Panc1 (cell line): ENCODE data around the gene LINGO1. TPM values are rescaled to one million over a fixed set of nuclear protein-coding genes. Genes with fewer than 3 reads are reported as not detected.

Experiments
- ATAC-seq: fragments of 200-7000 bp; cut with Tn5 transposase; 2 replicates; pipeline ENCODE4 v1.9.1; 2020; ENCODE audit warnings: mild to moderate bottlenecking, moderate library complexity
- BruUV-seq: library from RNA; stranded (reverse); fragments of 400-500 nt; replicated peaks from 2 replicates; lab custom pipeline; 2021; lab: Mats Ljungman, UMichigan
- CTCF ChIA-PET: fragments of 300-600 bp; sonication (Branson Sonifier 250); formaldehyde crosslinking; loops from one replicate; lab custom pipeline; 2022; ENCODE audit warnings: antibody characterized with exemption; lab: Charles Lee
- POLR2A ChIA-PET: fragments of 300-600 bp; sonication (Branson Sonifier 250); formaldehyde crosslinking; loops from one replicate; lab custom pipeline; 2022; ENCODE audit warnings: antibody characterized with exemption; lab: Charles Lee
- DNase-seq: peaks from one replicate; pipeline ENCODE4 v3.0.0-alpha.2; 2010; ENCODE audit warnings: low read depth, low spot score
- H3K27ac ChIP-seq: 2 replicates; pipeline ENCODE4 v1.5.1; 2011; ENCODE audit warnings: mild to moderate bottlenecking, low read length, inconsistent platforms
- H3K27me3 ChIP-seq: fragments of 200-500 bp; sonication (Bioruptor generic); 2 replicates; pipeline ENCODE4 v1.6.0; 2014; ENCODE audit warnings: low read length, inconsistent platforms; ENCODE audit not compliant: control insufficient read depth, insufficient read depth
- H3K36me3 ChIP-seq: fragments of 200-500 bp; sonication (Bioruptor generic); 2 replicates; pipeline ENCODE4 v1.5.1; 2014; ENCODE audit warnings: inconsistent platforms, mild to moderate bottlenecking, low read length, moderate library complexity; ENCODE audit not compliant: control insufficient read depth, insufficient read depth
- H3K4me1 ChIP-seq: 2 replicates; pipeline ENCODE4 v1.5.1; 2011; ENCODE audit warnings: inconsistent platforms, mild to moderate bottlenecking, low read length, moderate library complexity; ENCODE audit not compliant: control insufficient read depth, insufficient read depth
- H3K4me3 ChIP-seq, 2 experiments: 2 replicates each; pipeline ENCODE4 v1.5.1; 2011 to 2012; ENCODE audit warnings: low read depth in 2 of 2, low read length in 2 of 2, mild to moderate bottlenecking in 2 of 2, inconsistent platforms in 1 of 2, moderate library complexity in 1 of 2
- H3K9me3 ChIP-seq: fragments of 200-500 bp; sonication (Bioruptor generic); 2 replicates; pipeline ENCODE4 v1.5.1; 2014; ENCODE audit warnings: low read depth, mild to moderate bottlenecking, inconsistent platforms, low read length, moderate library complexity; ENCODE audit not compliant: control insufficient read depth, insufficient read depth
- POLR2AphosphoS5 ChIP-seq: IDR thresholded peaks from 2 replicates; pipeline ENCODE4 v1.6.1; 2012; ENCODE audit warnings: mild to moderate bottlenecking, low read depth, low read length, moderate library complexity
- SIN3A ChIP-seq: IDR thresholded peaks from 2 replicates; pipeline ENCODE4 v1.6.1; 2012; ENCODE audit warnings: low read depth, mild to moderate bottlenecking, low read length, moderate library complexity, borderline replicate concordance; ENCODE audit not compliant: insufficient read depth
- TCF7L2 ChIP-seq: IDR thresholded peaks from 2 replicates; pipeline ENCODE4 v1.6.1; 2011; ENCODE audit warnings: mild to moderate bottlenecking, low read depth, low read length, inconsistent platforms
- in situ Hi-C: cut with HindIII; loops from 2 replicates; pipeline ENCODE4 v1.10.0; 2016; ENCODE audit warnings: low sequenced_read_pairs, low pct_unique_long_range_greater_than_20kb
- intact Hi-C: fragments of 100-400 bp; cut with micrococcal nuclease; formaldehyde crosslinking; loops from one replicate; pipeline ENCODE4 v1.10.0; 2022; ENCODE audit not compliant: unreplicated experiment
- total RNA-seq: library from RNA; stranded (reverse); gene quantifications from one replicate; pipeline ENCODE4 v1.2.1, GENCODE V29; 2021; ENCODE audit not compliant: unreplicated experiment
- TF ChIP-seq, protein P1 (sequence below): fragments of 450-650 bp; IDR thresholded peaks from 2 replicates; pipeline ENCODE4 v1.5.1; 2017; ENCODE audit warnings: mild to moderate bottlenecking
- TF ChIP-seq, protein P2 (sequence below), 2 experiments: IDR thresholded peaks; 2 replicates each; pipeline ENCODE4 v1.6.1; 2011 to 2012; ENCODE audit warnings: low read depth in 2 of 2, control low read depth in 1 of 2, low read length in 1 of 2, mild to moderate bottlenecking in 1 of 2, moderate library complexity in 1 of 2; ENCODE audit not compliant: insufficient read depth in 1 of 2

The LINGO1 gene
- total RNA-seq, 1 experiment from 2014 or later: 18.2 TPM

DNA sequence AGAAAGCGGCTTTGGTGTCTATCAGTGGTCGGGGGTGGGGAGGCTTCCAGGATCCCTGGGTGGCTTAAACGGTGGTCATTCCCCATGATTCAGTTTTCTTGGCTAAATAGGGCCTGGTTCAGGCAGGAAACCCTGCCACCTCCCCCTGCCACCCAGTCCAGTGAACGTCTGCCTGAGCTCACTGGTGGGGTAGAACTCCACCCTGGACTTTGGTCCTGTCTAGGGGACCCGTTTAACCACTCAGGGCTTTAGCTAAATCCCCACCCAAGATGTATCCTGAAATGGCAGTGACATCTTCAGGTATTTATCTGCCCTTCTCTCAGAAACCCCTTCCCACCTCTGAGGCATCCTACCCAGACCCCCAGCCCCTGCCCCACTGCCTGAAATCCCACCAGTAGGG, 30.5 kb upstream of the LINGO1 start:
- Histone ChIP-seq H3K4me1 (no peaks in the 10 kb centered on the region), H3K9me3 (no peaks in the 10 kb centered on the region), H3K36me3 (no peaks in the 10 kb centered on the region), H3K4me3 (no peak overlapping the region), H3K27ac (no peak overlapping the region), H3K27me3 (no peaks in the 10 kb centered on the region; the same call in 1 of the 2 replicates)
- ATAC-seq: no peak
- TF ChIP-seq TCF7L2: no peak
- TF ChIP-seq, protein P1, sequence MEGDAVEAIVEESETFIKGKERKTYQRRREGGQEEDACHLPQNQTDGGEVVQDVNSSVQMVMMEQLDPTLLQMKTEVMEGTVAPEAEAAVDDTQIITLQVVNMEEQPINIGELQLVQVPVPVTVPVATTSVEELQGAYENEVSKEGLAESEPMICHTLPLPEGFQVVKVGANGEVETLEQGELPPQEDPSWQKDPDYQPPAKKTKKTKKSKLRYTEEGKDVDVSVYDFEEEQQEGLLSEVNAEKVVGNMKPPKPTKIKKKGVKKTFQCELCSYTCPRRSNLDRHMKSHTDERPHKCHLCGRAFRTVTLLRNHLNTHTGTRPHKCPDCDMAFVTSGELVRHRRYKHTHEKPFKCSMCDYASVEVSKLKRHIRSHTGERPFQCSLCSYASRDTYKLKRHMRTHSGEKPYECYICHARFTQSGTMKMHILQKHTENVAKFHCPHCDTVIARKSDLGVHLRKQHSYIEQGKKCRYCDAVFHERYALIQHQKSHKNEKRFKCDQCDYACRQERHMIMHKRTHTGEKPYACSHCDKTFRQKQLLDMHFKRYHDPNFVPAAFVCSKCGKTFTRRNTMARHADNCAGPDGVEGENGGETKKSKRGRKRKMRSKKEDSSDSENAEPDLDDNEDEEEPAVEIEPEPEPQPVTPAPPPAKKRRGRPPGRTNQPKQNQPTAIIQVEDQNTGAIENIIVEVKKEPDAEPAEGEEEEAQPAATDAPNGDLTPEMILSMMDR: no peak
- TF ChIP-seq POLR2AphosphoS5: no peak
- TF ChIP-seq, protein P2, sequence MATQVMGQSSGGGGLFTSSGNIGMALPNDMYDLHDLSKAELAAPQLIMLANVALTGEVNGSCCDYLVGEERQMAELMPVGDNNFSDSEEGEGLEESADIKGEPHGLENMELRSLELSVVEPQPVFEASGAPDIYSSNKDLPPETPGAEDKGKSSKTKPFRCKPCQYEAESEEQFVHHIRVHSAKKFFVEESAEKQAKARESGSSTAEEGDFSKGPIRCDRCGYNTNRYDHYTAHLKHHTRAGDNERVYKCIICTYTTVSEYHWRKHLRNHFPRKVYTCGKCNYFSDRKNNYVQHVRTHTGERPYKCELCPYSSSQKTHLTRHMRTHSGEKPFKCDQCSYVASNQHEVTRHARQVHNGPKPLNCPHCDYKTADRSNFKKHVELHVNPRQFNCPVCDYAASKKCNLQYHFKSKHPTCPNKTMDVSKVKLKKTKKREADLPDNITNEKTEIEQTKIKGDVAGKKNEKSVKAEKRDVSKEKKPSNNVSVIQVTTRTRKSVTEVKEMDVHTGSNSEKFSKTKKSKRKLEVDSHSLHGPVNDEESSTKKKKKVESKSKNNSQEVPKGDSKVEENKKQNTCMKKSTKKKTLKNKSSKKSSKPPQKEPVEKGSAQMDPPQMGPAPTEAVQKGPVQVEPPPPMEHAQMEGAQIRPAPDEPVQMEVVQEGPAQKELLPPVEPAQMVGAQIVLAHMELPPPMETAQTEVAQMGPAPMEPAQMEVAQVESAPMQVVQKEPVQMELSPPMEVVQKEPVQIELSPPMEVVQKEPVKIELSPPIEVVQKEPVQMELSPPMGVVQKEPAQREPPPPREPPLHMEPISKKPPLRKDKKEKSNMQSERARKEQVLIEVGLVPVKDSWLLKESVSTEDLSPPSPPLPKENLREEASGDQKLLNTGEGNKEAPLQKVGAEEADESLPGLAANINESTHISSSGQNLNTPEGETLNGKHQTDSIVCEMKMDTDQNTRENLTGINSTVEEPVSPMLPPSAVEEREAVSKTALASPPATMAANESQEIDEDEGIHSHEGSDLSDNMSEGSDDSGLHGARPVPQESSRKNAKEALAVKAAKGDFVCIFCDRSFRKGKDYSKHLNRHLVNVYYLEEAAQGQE (IDR thresholded peaks at IDR 0.05; ENCODE audit: insufficient read depth in 1 of 2, low read depth in 2 of 2, low read length in 1 of 2): no peak
- TF ChIP-seq SIN3A: no peak
- POLR2A ChIA-PET: no interaction called here
- intact Hi-C loops: no loop called here
- in situ Hi-C loops: no loop called here
- no TSS peak for BruUV-seq
- CTCF ChIA-PET: no interaction called here
- no peak for DNase-seq

DNA sequence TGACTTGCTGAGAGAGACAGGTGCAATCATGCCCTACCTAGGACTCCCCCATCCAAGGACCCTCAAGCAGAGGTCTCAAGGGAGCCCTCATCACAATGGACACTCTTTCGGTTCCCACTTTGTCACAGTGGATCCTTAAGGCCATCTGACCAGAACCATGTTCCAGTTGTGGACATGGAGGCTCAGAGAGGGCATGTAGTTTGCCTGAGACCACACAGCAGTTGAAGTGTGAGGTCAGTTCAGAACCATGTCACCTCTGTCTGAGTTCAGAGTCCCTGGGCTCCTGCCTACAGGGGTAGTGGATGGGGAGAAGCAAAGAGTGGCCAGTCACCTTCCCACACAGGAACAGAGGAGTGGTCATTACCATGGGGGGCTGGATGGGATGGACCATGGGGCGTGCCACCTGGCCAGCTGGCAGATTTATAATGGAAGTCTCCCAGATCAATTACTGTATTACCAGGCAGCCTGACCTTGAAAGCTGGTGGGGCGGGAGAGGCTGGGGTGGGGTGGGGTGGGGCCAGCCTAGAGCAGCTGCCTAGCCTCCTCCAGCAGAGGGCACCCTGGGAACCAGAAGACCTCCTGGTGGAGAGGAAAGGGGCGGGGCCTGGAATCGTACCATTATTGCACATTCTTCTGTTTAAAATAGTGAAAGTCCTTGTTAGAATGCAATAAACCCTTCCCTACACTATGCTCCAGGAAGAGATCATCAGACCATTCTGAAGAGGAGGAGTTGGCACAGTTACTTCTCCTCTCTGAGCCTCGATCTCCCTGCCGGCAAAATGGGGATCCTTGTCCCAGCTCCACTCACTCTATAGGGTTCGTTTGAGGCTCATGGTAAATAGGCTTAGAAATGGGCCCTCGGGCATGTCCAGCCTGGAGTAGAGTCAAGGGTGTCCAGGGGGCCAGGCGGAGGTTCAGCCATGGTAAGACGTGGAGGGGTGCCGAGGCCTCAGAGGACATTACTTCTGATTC, 26.9 kb upstream of the LINGO1 start:
- no peaks in the 10 kb centered on the region for H3K36me3 ChIP-seq
- H3K4me1 ChIP-seq: no peaks in the 10 kb centered on the region
- BruUV-seq: no TSS peak
- DNase-seq: no peak
- TF ChIP-seq TCF7L2: no peak
- TF ChIP-seq SIN3A: no peak
- TF ChIP-seq, protein P1: peak; percentile 87; the same call in 1 of the 2 replicates
- TF ChIP-seq, protein P2 (IDR thresholded peaks at IDR 0.05; ENCODE audit: insufficient read depth in 1 of 2, low read depth in 2 of 2, low read length in 1 of 2): no peak
- TF ChIP-seq POLR2AphosphoS5: no peak
- intact Hi-C loops: no loop called here
- ATAC-seq: peak; percentile 80
- no peaks in the 10 kb centered on the region for H3K9me3 ChIP-seq
- in situ Hi-C loops: no loop called here
- ChIA-PET CTCF (interaction anchor here (0.6 to 1.0 kb wide), 3 partner anchors 52 to 162 kb away, joined by 3 to 6 read pairs (median 4); no protein-coding TSS in a partner anchor), POLR2A (no interaction called here)
- H3K27ac ChIP-seq: no peak overlapping the region
- no peak overlapping the region for H3K4me3 ChIP-seq
- H3K27me3 ChIP-seq: no peaks in the 10 kb centered on the region
